WTC11 (cell line): ENCODE measurements around the gene AGPAT3. TPM values are rescaled to one million over a fixed set of nuclear protein-coding genes. Genes with fewer than 3 reads are reported as not detected.

Experiments
- ATAC-seq: fragments of 200-7000 bp; cut with Tn5 transposase; 2 replicates; pipeline ENCODE4 v1.10.0; 2021; ENCODE audit warnings: mild to moderate bottlenecking, moderate library complexity
- CTCF ChIA-PET: fragments of 300-600 bp; sonication (Branson Sonifier 250); formaldehyde crosslinking; loops from one replicate; lab custom pipeline; 2021; ENCODE audit warnings: antibody characterized with exemption; lab: Charles Lee
- POLR2A ChIA-PET: fragments of 350-600 bp; sonication (Branson Sonifier 250); formaldehyde crosslinking; loops from one replicate; lab custom pipeline; 2021; ENCODE audit warnings: antibody characterized with exemption; lab: Charles Lee
- DNase-seq: peaks from one replicate; pipeline ENCODE4 v3.0.0; 2021; ENCODE audit warnings: low spot score
- H3K27ac Mint-ChIP-seq: 2 replicates; pipeline ENCODE4 v1.8.0; 2021; ENCODE audit warnings: mixed read lengths
- H3K27me3 Mint-ChIP-seq: 2 replicates; pipeline ENCODE4 v1.8.0; 2021; ENCODE audit warnings: low read depth, mild to moderate bottlenecking, moderate library complexity, mixed read lengths
- H3K36me3 Mint-ChIP-seq: 2 replicates; pipeline ENCODE4 v1.8.0; 2021; ENCODE audit warnings: mixed read lengths
- H3K4me1 Mint-ChIP-seq: 2 replicates; pipeline ENCODE4 v1.8.0; 2022; ENCODE audit warnings: mixed read lengths
- H3K4me3 Mint-ChIP-seq: 2 replicates; pipeline ENCODE4 v1.8.0; 2021; ENCODE audit warnings: mild to moderate bottlenecking, moderate library complexity, mixed read lengths
- H3K9me3 Mint-ChIP-seq: 2 replicates; pipeline ENCODE4 v1.8.0; 2021; ENCODE audit warnings: mixed read lengths
- CTCF ChIP-seq: fragments of 200-600 bp; IDR thresholded peaks from 2 replicates; pipeline ENCODE4 v1.8.0; 2022; ENCODE audit warnings: antibody characterized with exemption
- ELF4 ChIP-seq: sonication (generic); formaldehyde crosslinking; IDR thresholded peaks from 2 replicates; pipeline ENCODE4 v1.8.1; 2022; ENCODE audit warnings: low read depth, mild to moderate bottlenecking, moderate library complexity, missing genetic modification reagents
- MAX ChIP-seq: sonication (generic); formaldehyde crosslinking; IDR thresholded peaks from 2 replicates; pipeline ENCODE4 v1.8.0; 2022; ENCODE audit warnings: mild to moderate bottlenecking, missing genetic modification reagents
- NR1H2 ChIP-seq: sonication (generic); formaldehyde crosslinking; IDR thresholded peaks from 2 replicates; pipeline ENCODE4 v1.9.0; 2021; ENCODE audit warnings: mild to moderate bottlenecking, moderate library complexity, missing genetic modification reagents
- NR2C2 ChIP-seq: sonication (generic); formaldehyde crosslinking; IDR thresholded peaks from 2 replicates; pipeline ENCODE4 v1.8.0; 2022; ENCODE audit warnings: mild to moderate bottlenecking, missing genetic modification reagents
- NR3C1 ChIP-seq: sonication (generic); formaldehyde crosslinking; conservative IDR thresholded peaks from 2 replicates; pipeline ENCODE4 v1.8.1; 2023; ENCODE audit warnings: low read depth, mild to moderate bottlenecking, missing genetic modification reagents
- OVOL2 ChIP-seq: fragments of 250-450 bp; sonication (Bioruptor Pico); IDR thresholded peaks from 2 replicates; pipeline ENCODE4 v1.9.0; 2021; ENCODE audit warnings: mild to moderate bottlenecking, borderline replicate concordance
- PREB ChIP-seq: sonication (generic); formaldehyde crosslinking; IDR thresholded peaks from 2 replicates; pipeline ENCODE4 v1.8.1; 2022; ENCODE audit warnings: mild to moderate bottlenecking, missing genetic modification reagents, moderate library complexity, borderline replicate concordance
- RELA ChIP-seq: sonication (generic); formaldehyde crosslinking; IDR thresholded peaks from 2 replicates; pipeline ENCODE4 v1.8.1; 2022; ENCODE audit warnings: missing genetic modification reagents, mild to moderate bottlenecking, borderline replicate concordance
- SMAD4 ChIP-seq: sonication (generic); formaldehyde crosslinking; IDR thresholded peaks from 2 replicates; pipeline ENCODE4 v1.8.0; 2022; ENCODE audit warnings: mild to moderate bottlenecking, missing genetic modification reagents
- SOX15 ChIP-seq: fragments of 250-450 bp; sonication (Bioruptor Pico); IDR thresholded peaks from 2 replicates; pipeline ENCODE4 v1.9.0; 2021; ENCODE audit warnings: mild to moderate bottlenecking
- TEAD1 ChIP-seq: sonication (generic); formaldehyde crosslinking; IDR thresholded peaks from 2 replicates; pipeline ENCODE4 v1.8.0; 2022; ENCODE audit warnings: mild to moderate bottlenecking, missing genetic modification reagents
- TEAD4 ChIP-seq: sonication (generic); formaldehyde crosslinking; IDR thresholded peaks from 2 replicates; pipeline ENCODE4 v1.8.0; 2022; ENCODE audit warnings: mild to moderate bottlenecking, missing genetic modification reagents
- TP53 ChIP-seq: sonication (generic); formaldehyde crosslinking; IDR thresholded peaks from 2 replicates; pipeline ENCODE4 v1.8.1; 2023; ENCODE audit warnings: mild to moderate bottlenecking, missing genetic modification reagents
- ZBTB21 ChIP-seq: sonication (generic); formaldehyde crosslinking; IDR thresholded peaks from 2 replicates; pipeline ENCODE4 v1.8.1; 2023; ENCODE audit warnings: mild to moderate bottlenecking, missing genetic modification reagents, borderline replicate concordance
- ZNF138 ChIP-seq: sonication (generic); formaldehyde crosslinking; conservative IDR thresholded peaks from 2 replicates; pipeline ENCODE4 v1.8.1; 2022; ENCODE audit warnings: mild to moderate bottlenecking, moderate library complexity, missing genetic modification reagents
- ZNF232 ChIP-seq: sonication (generic); formaldehyde crosslinking; IDR thresholded peaks from 2 replicates; pipeline ENCODE4 v1.8.0; 2022; ENCODE audit warnings: mild to moderate bottlenecking, missing genetic modification reagents
- ZNF317 ChIP-seq: sonication (generic); formaldehyde crosslinking; IDR thresholded peaks from 2 replicates; pipeline ENCODE4 v1.8.1; 2023; ENCODE audit warnings: low read depth, mild to moderate bottlenecking, moderate library complexity, missing genetic modification reagents, borderline replicate concordance
- ZNF396 ChIP-seq: fragments of 250-450 bp; sonication (Bioruptor Pico); IDR thresholded peaks from 2 replicates; pipeline ENCODE4 v1.8.0; 2021; ENCODE audit warnings: mild to moderate bottlenecking, moderate library complexity, borderline replicate concordance
- ZNF512 ChIP-seq: sonication (generic); formaldehyde crosslinking; IDR thresholded peaks from 2 replicates; pipeline ENCODE4 v1.8.1; 2022; ENCODE audit warnings: missing genetic modification reagents, borderline replicate concordance
- ZNF671 ChIP-seq: fragments of 250-450 bp; sonication (Bioruptor Pico); IDR thresholded peaks from 2 replicates; pipeline ENCODE4 v1.8.0; 2021; ENCODE audit warnings: mild to moderate bottlenecking
- total RNA-seq: library from RNA; stranded (reverse); gene quantifications from 3 replicates; pipeline ENCODE4 v1.2.3, GENCODE V29; 2021
- TF ChIP-seq, protein P1 (sequence below): sonication (generic); formaldehyde crosslinking; IDR thresholded peaks from 2 replicates; pipeline ENCODE4 v1.8.0; 2022; ENCODE audit warnings: mild to moderate bottlenecking, missing genetic modification reagents
- TF ChIP-seq, protein P2 (sequence below): fragments of 250-450 bp; sonication (Bioruptor Pico); IDR thresholded peaks from 2 replicates; pipeline ENCODE4 v1.8.0; 2021; ENCODE audit warnings: mild to moderate bottlenecking

AGPAT3 gene
- total RNA-seq, 1 experiment from 2014 or later: 5.6 TPM

- no peak for TF ChIP-seq ZNF317 (CRISPR knock-in tag)
- no peak for TF ChIP-seq TP53 (CRISPR knock-in tag)
- TF ChIP-seq, protein P1, sequence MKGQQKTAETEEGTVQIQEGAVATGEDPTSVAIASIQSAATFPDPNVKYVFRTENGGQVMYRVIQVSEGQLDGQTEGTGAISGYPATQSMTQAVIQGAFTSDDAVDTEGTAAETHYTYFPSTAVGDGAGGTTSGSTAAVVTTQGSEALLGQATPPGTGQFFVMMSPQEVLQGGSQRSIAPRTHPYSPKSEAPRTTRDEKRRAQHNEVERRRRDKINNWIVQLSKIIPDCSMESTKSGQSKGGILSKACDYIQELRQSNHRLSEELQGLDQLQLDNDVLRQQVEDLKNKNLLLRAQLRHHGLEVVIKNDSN (CRISPR knock-in tag): no peak
Observed at GRCh38 chr21:43965911-43966585, 101.0 kb downstream of the AGPAT3 start (continued).

DNA sequence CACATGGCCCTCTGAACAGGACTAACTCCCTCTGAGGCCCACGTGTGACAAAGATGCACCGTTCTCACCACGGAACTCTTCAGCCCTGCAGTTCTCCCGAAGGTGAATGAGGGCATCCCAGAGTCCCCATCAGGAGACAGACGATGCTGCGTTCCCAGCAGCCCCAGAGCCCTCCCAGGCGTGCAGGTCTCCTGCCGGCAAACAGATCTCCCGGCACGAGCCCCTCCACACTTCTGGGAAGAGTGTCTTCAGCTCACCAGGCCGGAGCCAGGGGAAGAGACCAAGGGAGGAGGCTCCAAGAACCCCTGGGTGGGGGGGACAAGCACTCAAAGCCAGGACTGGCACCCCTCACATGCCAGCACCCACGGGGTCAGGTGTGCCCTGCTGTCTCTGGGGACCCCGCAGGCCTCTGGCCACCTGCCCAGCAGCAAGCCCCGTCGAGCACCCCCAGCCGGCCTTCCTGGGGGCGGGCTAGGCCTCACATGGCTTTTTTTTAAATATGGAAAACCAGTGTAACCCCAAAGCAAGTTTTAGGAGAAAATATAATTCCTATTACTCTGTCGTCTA lies 102.0 kb downstream of the AGPAT3 start:
- Mint-ChIP-seq H3K4me1 (no peaks in the 10 kb centered on the region), H3K36me3 (no peaks in the 10 kb centered on the region), H3K9me3 (peaks cover 5% of the 10 kb centered on the region), H3K27ac (no peak overlapping the region), H3K4me3 (no peak overlapping the region), H3K27me3 (no peaks in the 10 kb centered on the region)
- ATAC-seq (no peak), DNase-seq (no peak)
- ChIA-PET POLR2A (no interaction called here), CTCF (interaction anchor here (0.7 kb wide), 1 partner anchor 9 kb away, joined by 4 read pairs; no protein-coding TSS in a partner anchor)
- TF ChIP-seq ZNF138 (CRISPR knock-in tag) (no peak), TEAD1 (CRISPR knock-in tag) (no peak), TP53 (CRISPR knock-in tag) (no peak), RELA (no peak), ELF4 (CRISPR knock-in tag) (no peak), SOX15 (CRISPR knock-in tag) (no peak), SMAD4 (no peak), NR3C1 (no peak), ZNF671 (CRISPR knock-in tag) (no peak), ZNF512 (CRISPR knock-in tag) (no peak), ZNF396 (CRISPR knock-in tag) (no peak), ZBTB21 (CRISPR knock-in tag) (no peak), ZNF232 (CRISPR knock-in tag) (no peak), MAX (CRISPR knock-in tag) (no peak), TEAD4 (CRISPR knock-in tag) (no peak)
- TF ChIP-seq, protein P2, sequence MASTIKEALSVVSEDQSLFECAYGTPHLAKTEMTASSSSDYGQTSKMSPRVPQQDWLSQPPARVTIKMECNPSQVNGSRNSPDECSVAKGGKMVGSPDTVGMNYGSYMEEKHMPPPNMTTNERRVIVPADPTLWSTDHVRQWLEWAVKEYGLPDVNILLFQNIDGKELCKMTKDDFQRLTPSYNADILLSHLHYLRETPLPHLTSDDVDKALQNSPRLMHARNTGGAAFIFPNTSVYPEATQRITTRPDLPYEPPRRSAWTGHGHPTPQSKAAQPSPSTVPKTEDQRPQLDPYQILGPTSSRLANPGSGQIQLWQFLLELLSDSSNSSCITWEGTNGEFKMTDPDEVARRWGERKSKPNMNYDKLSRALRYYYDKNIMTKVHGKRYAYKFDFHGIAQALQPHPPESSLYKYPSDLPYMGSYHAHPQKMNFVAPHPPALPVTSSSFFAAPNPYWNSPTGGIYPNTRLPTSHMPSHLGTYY (CRISPR knock-in tag): no peak

- Mint-ChIP-seq H3K36me3 (no peaks in the 10 kb centered on the region), H3K9me3 (peaks cover 2% of the 10 kb centered on the region), H3K27ac (no peak overlapping the region), H3K4me3 (no peak overlapping the region), H3K27me3 (no peaks in the 10 kb centered on the region), H3K4me1 (no peaks in the 10 kb centered on the region)
- ChIA-PET CTCF (no interaction called here), POLR2A (no interaction called here)
- TF ChIP-seq NR1H2 (CRISPR knock-in tag): no peak
- TF ChIP-seq, protein P1 (CRISPR knock-in tag): no peak
- no peak for TF ChIP-seq ZNF671 (CRISPR knock-in tag)
- TF ChIP-seq PREB (CRISPR knock-in tag): no peak
- no peak for TF ChIP-seq CTCF
- TF ChIP-seq OVOL2: no peak
- no peak for TF ChIP-seq NR2C2 (CRISPR knock-in tag)
- DNase-seq (no peak), ATAC-seq (no peak)
Observed at GRCh38 chr21:43967981-43968380, 103.0 kb downstream of the AGPAT3 start.
